HepG2 (cell line): ENCODE data around the gene BORCS5. TPM values are rescaled to one million over a fixed set of nuclear protein-coding genes. Genes with fewer than 3 reads are reported as not detected.

ENCODE experiments used
- AGO2 ChIP-seq: fragments of 200-400 bp; formaldehyde crosslinking; optimal IDR thresholded peaks from 2 replicates; pipeline ENCODE3; 2017; ENCODE audit warnings: mild to moderate bottlenecking, low read depth, low read length, moderate library complexity
- ASH2L ChIP-seq: fragments of 300-600, 200-600 bp; sonication (generic); IDR thresholded peaks from 2 replicates; pipeline ENCODE4 v1.7.0; 2017; ENCODE audit warnings: low read depth, mild to moderate bottlenecking, moderate library complexity, mixed read lengths, low read length; ENCODE audit not compliant: insufficient read length
- FOXA3 ChIP-seq: IDR thresholded peaks from 2 replicates; pipeline ENCODE4 v1.6.1; 2016; ENCODE audit warnings: missing genetic modification reagents, missing compliant biosample characterization
- KLF11 ChIP-seq: IDR thresholded peaks from 2 replicates; pipeline ENCODE4 v1.6.1; 2016; ENCODE audit warnings: missing compliant biosample characterization
- MEIS1 ChIP-seq: sonication (generic); formaldehyde crosslinking; IDR thresholded peaks from 2 replicates; pipeline ENCODE4 v1.9.0; 2021; ENCODE audit warnings: mild to moderate bottlenecking, missing genetic modification reagents, moderate library complexity, borderline replicate concordance
- PCBP1 ChIP-seq: fragments of 200-400 bp; formaldehyde crosslinking; IDR thresholded peaks from 2 replicates; pipeline ENCODE4 v1.6.1; 2017; ENCODE audit warnings: mild to moderate bottlenecking, low read depth, low read length, borderline replicate concordance
- SMC3 ChIP-seq: IDR thresholded peaks from 2 replicates; pipeline ENCODE4 v1.6.1; 2011; ENCODE audit warnings: low read length, improper control_type of control experiment
- TCF7L2 ChIP-seq: IDR thresholded peaks from 2 replicates; pipeline ENCODE4 v1.6.1; 2011; ENCODE audit warnings: mild to moderate bottlenecking, low read depth, low read length, moderate library complexity
- ZEB1 ChIP-seq: IDR thresholded peaks from 2 replicates; pipeline ENCODE4 v1.6.1; 2012; ENCODE audit warnings: mild to moderate bottlenecking, low read depth, inconsistent platforms; ENCODE audit not compliant: insufficient replicate concordance
- ZKSCAN1 ChIP-seq: fragments of 150-350 bp; IDR thresholded peaks from 2 replicates; pipeline ENCODE4 v1.6.1; 2014; ENCODE audit warnings: low read length
- ZNF326 ChIP-seq: sonication (generic); formaldehyde crosslinking; IDR thresholded peaks from 2 replicates; pipeline ENCODE4 v1.4.0; 2020; ENCODE audit warnings: missing genetic modification reagents, borderline replicate concordance
- ZNF382 ChIP-seq: sonication (generic); formaldehyde crosslinking; IDR thresholded peaks from 2 replicates; pipeline ENCODE4 v1.5.0; 2020; ENCODE audit warnings: missing genetic modification reagents, mild to moderate bottlenecking, borderline replicate concordance
- ZNF460 ChIP-seq: sonication (generic); formaldehyde crosslinking; IDR thresholded peaks from 2 replicates; pipeline ENCODE4 v1.5.1; 2020; ENCODE audit warnings: missing genetic modification reagents, mild to moderate bottlenecking, borderline replicate concordance
- ZNF614 ChIP-seq: IDR thresholded peaks from 2 replicates; pipeline ENCODE4 v1.6.1; 2018; ENCODE audit warnings: missing biosample characterization, missing genetic modification reagents, inconsistent platforms, borderline replicate concordance
- ZNF777 ChIP-seq: sonication (generic); formaldehyde crosslinking; IDR thresholded peaks from 2 replicates; pipeline ENCODE4 v1.4.0; 2020; ENCODE audit warnings: missing genetic modification reagents
- ZNF850 ChIP-seq: sonication (generic); formaldehyde crosslinking; conservative IDR thresholded peaks from 2 replicates; pipeline ENCODE4 v1.9.0; 2021; ENCODE audit warnings: mild to moderate bottlenecking, missing genetic modification reagents
- polyA plus RNA-seq, 8 experiments: library from polyadenylated mRNA; depleted of rRNA in 3 of 8; stranded (reverse) in 7 of 8; unstranded in 1 of 8; fragments of >200 nt; fragmentation: Illumina TruSeq in 4 of 8; extraction: Trizol in 4 of 8; gene quantifications; 2 replicates each; pipeline versions ENCODE4 v1.2.1 to v1.2.3, GENCODE V29; 2011 to 2016; ENCODE audit warnings: low read depth in 4 of 8, missing spikeins in 1 of 8, mixed read lengths in 1 of 8; ENCODE audit not compliant: insufficient read depth in 1 of 8
- total RNA-seq, 5 experiments: library from RNA; depleted of rRNA; stranded (reverse); fragments of >200 nt; fragmentation: Illumina TruSeq; extraction: Trizol; gene quantifications; 2 replicates each; pipeline ENCODE4 v1.2.3, GENCODE V29; 2016; ENCODE audit warnings: low read depth in 1 of 5
- TF ChIP-seq, protein P1 (sequence below): sonication (generic); formaldehyde crosslinking; IDR thresholded peaks from 2 replicates; pipeline ENCODE4; 2020; ENCODE audit warnings: missing genetic modification reagents, mild to moderate bottlenecking, borderline replicate concordance
- TF ChIP-seq, protein P2 (sequence below): IDR thresholded peaks from 2 replicates; pipeline ENCODE4 v1.6.1; 2016; ENCODE audit warnings: missing compliant biosample characterization, missing genetic modification reagents, borderline replicate concordance
- TF ChIP-seq, protein P3 (sequence below): sonication (generic); formaldehyde crosslinking; IDR thresholded peaks from 2 replicates; pipeline ENCODE4 v1.5.1; 2020; ENCODE audit warnings: mild to moderate bottlenecking, missing genetic modification reagents, borderline replicate concordance
- TF ChIP-seq, protein P4 (sequence below): sonication (generic); formaldehyde crosslinking; IDR thresholded peaks from 2 replicates; pipeline ENCODE4 v1.9.0; 2021; ENCODE audit warnings: missing genetic modification reagents, borderline replicate concordance

The BORCS5 gene
- total and polyA plus RNA-seq, 2 of the 13 experiments (the other 11 are each of a cell fraction or from before 2014, with no cell fraction given), result 3.9 to 4.7 TPM

DNA sequence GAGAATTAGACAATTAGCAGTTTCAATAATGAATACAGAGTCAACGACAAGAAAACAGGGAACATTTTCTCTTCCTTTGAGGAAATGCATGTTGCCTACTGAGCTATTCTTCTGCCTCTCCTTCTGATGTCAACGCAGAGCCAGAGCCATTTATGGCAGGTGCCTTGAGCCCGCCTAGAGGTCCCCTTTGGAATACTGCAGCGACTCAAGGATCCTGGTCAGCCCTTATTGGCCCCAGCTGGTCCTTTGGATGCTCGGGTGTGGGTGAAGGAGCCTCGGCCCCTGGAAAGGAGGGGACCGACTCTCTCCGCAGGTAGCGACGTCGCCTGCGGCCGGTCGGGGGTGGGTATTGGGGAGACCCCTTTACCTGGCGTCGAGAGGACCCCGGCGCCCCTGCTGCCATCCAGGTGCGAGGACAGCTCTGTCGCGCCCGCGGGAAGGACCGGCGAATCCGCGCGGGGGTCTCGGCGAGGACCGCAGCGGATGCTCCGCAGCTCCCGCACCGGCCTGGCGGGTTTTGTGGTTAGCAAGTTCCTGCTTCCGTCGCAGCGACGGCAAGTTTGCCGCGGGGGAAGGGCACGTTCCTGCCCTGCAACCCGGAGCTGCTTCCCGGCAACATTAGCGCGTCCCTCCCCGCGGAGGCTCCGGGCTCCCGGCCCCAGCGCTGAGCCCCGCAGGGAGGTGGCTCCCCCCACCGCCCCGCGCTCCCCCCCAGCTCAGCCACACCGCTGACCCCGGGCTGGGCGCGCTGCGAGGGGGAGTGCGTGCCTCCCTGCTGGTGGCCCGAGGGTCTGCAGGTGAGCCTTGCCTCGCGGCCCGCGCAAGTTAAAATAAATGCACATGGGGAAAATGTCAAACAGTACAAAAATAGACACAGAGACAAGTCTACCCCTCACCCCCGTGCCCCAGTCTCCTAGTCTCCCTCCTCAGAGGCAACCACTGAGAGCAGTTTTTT lies 6.9 kb upstream of the BORCS5 start, which contains the start of gene MANSC1 (continued):
- TF ChIP-seq, protein P1, sequence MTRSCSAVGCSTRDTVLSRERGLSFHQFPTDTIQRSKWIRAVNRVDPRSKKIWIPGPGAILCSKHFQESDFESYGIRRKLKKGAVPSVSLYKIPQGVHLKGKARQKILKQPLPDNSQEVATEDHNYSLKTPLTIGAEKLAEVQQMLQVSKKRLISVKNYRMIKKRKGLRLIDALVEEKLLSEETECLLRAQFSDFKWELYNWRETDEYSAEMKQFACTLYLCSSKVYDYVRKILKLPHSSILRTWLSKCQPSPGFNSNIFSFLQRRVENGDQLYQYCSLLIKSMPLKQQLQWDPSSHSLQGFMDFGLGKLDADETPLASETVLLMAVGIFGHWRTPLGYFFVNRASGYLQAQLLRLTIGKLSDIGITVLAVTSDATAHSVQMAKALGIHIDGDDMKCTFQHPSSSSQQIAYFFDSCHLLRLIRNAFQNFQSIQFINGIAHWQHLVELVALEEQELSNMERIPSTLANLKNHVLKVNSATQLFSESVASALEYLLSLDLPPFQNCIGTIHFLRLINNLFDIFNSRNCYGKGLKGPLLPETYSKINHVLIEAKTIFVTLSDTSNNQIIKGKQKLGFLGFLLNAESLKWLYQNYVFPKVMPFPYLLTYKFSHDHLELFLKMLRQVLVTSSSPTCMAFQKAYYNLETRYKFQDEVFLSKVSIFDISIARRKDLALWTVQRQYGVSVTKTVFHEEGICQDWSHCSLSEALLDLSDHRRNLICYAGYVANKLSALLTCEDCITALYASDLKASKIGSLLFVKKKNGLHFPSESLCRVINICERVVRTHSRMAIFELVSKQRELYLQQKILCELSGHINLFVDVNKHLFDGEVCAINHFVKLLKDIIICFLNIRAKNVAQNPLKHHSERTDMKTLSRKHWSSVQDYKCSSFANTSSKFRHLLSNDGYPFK (CRISPR knock-in tag), result peak; percentile 50
- TF ChIP-seq ZNF460 (CRISPR knock-in tag) (no peak), MEIS1 (CRISPR knock-in tag) (no peak), ZNF382 (CRISPR knock-in tag) (no peak), FOXA3 (CRISPR knock-in tag) (no peak), ZEB1 (peak; percentile 37), ASH2L (no peak), PCBP1 (no peak), ZNF777 (CRISPR knock-in tag) (peak; percentile 90), AGO2 (peak; percentile 28), TCF7L2 (no peak), ZNF850 (CRISPR knock-in tag) (no peak), ZNF614 (CRISPR knock-in tag) (no peak), SMC3 (no peak), ZNF326 (CRISPR knock-in tag) (no peak), ZKSCAN1 (no peak), KLF11 (CRISPR knock-in tag) (no peak)
- TF ChIP-seq, protein P2, sequence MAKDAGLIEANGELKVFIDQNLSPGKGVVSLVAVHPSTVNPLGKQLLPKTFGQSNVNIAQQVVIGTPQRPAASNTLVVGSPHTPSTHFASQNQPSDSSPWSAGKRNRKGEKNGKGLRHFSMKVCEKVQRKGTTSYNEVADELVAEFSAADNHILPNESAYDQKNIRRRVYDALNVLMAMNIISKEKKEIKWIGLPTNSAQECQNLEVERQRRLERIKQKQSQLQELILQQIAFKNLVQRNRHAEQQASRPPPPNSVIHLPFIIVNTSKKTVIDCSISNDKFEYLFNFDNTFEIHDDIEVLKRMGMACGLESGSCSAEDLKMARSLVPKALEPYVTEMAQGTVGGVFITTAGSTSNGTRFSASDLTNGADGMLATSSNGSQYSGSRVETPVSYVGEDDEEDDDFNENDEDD (CRISPR knock-in tag), result peak; percentile 66; the same call in 1 of the 2 replicates
- TF ChIP-seq, protein P3, sequence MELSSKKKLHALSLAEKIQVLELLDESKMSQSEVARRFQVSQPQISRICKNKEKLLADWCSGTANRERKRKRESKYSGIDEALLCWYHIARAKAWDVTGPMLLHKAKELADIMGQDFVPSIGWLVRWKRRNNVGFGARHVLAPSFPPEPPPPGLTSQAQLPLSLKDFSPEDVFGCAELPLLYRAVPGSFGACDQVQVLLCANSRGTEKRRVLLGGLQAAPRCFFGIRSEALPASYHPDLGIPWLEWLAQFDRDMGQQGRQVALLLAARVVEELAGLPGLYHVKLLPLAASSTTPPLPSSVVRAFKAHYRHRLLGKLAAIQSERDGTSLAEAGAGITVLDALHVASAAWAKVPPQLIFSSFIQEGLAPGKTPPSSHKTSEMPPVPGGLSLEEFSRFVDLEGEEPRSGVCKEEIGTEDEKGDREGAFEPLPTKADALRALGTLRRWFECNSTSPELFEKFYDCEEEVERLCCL (CRISPR knock-in tag), result no peak
- TF ChIP-seq, protein P4, sequence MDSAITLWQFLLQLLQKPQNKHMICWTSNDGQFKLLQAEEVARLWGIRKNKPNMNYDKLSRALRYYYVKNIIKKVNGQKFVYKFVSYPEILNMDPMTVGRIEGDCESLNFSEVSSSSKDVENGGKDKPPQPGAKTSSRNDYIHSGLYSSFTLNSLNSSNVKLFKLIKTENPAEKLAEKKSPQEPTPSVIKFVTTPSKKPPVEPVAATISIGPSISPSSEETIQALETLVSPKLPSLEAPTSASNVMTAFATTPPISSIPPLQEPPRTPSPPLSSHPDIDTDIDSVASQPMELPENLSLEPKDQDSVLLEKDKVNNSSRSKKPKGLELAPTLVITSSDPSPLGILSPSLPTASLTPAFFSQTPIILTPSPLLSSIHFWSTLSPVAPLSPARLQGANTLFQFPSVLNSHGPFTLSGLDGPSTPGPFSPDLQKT (CRISPR knock-in tag), result no peak
